GM06990 (cell line): Measurements from ENCODE around the gene FXYD1.
"Not testable (repeated sequence)": the region's sequence is repeated elsewhere in the genome, so short reads cannot be mapped to it uniquely, and the experiment has no call there.

Experiments
- DNase-seq: peaks from one replicate; pipeline ENCODE4 v3.0.0-alpha.2; 2011; ENCODE audit not compliant: insufficient read length; ENCODE audit errors: extremely low read depth
- H3K27me3 ChIP-seq: replicated peaks from 2 replicates; pipeline ENCODE4 v1.6.0; 2011; ENCODE audit warnings: low read length; ENCODE audit not compliant: control insufficient read depth, insufficient read depth
- H3K36me3 ChIP-seq: 2 replicates; pipeline ENCODE4 v1.5.1; 2011; ENCODE audit warnings: low read length; ENCODE audit not compliant: control insufficient read depth, insufficient read depth
- H3K4me3 ChIP-seq: replicated peaks from 2 replicates; pipeline ENCODE4 v1.5.1; 2011; ENCODE audit warnings: low read depth, mild to moderate bottlenecking, control low read depth, low read length
- TF ChIP-seq, protein P1 (sequence below): IDR thresholded peaks from 2 replicates; pipeline ENCODE4 v1.5.1; 2011; ENCODE audit warnings: low read length, control low read depth, mild to moderate bottlenecking, inconsistent platforms; ENCODE audit not compliant: insufficient read depth, poor library complexity, severe bottlenecking

Gene FXYD1

DNA sequence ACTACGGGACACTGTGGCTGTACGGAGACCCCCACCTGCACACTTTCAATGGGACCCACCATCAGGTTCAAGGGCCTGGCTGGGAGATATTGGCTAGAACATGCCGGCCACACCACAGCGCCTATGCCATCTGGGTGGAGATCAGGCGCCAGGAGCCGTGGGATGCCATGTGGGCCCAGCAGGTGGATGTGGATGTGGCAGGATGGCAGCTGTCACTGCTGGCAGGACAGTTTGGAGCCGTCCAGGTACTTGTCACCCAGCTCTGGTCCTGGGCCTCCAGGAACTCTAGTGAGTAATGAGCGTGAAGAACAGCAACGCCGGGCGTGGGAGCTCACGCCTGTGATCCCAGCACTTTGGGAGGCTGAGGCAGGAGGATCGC lies 38.7 kb upstream of the FXYD1 start:
- H3K36me3 ChIP-seq: no peaks in the 10 kb centered on the region
- TF ChIP-seq, protein P1, sequence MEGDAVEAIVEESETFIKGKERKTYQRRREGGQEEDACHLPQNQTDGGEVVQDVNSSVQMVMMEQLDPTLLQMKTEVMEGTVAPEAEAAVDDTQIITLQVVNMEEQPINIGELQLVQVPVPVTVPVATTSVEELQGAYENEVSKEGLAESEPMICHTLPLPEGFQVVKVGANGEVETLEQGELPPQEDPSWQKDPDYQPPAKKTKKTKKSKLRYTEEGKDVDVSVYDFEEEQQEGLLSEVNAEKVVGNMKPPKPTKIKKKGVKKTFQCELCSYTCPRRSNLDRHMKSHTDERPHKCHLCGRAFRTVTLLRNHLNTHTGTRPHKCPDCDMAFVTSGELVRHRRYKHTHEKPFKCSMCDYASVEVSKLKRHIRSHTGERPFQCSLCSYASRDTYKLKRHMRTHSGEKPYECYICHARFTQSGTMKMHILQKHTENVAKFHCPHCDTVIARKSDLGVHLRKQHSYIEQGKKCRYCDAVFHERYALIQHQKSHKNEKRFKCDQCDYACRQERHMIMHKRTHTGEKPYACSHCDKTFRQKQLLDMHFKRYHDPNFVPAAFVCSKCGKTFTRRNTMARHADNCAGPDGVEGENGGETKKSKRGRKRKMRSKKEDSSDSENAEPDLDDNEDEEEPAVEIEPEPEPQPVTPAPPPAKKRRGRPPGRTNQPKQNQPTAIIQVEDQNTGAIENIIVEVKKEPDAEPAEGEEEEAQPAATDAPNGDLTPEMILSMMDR: no peak
- H3K4me3 ChIP-seq: no peak overlapping the region
- DNase-seq: no peak
- H3K27me3 ChIP-seq: no peaks in the 10 kb centered on the region

DNA sequence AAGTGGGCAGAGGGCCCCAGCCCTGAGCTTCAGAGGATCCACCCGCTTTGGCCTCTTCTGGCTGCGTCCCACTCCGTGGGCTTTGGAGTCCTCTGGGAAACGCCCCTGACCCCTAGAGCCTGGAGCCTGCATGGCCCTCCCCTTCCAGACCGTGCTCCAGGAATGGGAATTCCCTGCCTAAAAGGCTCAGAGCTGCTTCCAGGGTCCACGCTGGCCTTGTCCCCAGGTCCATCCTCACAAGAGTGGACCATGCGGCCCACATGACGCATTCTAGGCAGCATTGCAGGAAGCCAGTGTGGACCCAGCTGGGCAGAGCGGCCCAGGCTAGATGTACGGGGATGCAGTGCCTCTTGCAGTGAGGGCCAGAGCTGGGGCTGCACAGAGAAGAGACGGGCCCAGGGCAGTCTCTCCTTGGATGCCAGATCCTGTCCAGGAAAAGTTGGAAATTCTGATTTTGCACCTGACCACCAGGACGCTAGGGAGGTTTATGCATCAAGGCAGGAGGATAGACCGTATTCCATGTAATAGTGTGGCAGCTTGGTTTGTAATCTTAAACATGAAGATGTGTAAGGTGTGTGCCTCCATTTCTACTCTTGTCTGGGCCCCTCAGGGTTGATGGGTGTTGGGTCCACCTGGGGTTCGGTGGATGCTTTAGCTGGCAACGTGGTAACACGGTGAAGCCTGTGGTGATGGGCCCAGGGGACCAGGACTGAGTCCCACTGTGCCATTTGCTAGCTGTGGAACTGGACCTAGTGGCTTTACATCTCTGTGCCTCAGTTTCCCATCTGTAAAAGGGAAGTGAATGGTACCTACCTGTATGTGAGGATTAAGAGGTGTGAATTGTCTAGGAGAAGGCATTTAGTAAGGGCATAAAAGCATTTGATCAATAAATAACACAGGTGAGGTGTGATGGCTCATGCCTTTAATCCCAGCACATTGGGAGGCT lies 37.8 kb upstream of the FXYD1 start:
- no peak for DNase-seq
- no peaks in the 10 kb centered on the region for H3K36me3 ChIP-seq
- H3K27me3 ChIP-seq: no peaks in the 10 kb centered on the region
- TF ChIP-seq, protein P1: no peak
- no peak overlapping the region for H3K4me3 ChIP-seq

DNA sequence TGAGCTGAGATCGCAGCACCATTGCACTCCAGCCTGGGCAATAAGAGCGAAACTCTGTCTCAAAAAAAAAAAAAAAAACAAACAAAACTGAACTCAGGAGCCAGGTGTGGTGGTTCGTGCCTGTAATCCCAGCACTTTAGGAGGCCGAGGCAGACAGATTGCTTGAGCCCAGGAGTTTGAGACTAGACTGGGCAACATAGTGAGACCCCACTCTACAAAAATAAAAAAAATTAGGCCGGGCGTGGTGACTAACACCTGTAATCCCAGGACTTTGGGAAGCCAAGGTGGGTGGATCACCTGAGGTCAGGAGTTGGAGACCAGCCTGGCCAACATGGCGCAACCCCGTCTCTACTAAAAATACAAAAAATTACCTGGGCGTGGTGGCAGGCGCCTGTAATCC lies 36.7 kb upstream of the FXYD1 start:
- not testable (repeated sequence) for H3K27me3 ChIP-seq, H3K4me3 ChIP-seq, H3K36me3 ChIP-seq, DNase-seq

DNA sequence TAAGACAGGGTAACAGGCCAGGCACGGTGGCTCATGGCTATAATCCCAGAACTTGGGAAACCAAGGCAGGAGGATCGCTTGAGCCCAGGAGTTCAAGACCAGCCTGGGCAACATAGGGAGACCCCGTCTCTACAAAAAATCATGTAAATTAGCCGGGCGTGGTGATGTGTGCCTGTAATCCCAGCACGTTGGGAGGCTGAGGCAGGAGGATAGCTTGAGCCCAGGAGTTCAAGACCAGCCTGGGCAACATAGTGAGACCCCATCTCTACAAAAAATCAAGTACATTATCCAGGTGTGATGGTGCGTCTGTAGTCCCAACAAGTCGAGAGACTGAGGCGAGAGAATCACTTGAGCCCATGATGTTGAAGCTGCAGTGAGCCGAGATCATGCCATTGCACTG lies 35.0 kb upstream of the FXYD1 start:
- H3K36me3 ChIP-seq, DNase-seq, H3K27me3 ChIP-seq, H3K4me3 ChIP-seq: not testable (repeated sequence)

DNA sequence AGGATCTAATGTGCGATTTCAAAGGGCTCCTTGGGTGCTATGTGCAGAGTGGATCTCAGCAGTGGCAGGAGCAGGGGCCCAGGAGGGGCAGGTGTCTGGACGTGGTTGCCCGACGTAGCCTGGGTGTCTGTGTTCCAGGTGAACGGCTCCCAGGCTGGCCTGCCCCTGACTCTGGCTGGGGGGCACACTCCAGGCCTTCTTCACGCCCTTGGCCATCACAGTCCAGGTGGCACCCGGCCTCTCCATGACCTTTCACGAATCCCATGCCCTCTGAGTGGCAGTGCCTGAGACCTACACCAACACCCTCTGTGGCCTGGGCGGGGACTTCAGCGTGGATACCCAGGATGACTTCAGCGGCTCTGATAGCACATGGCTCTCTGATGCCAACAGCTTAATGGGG lies 34.3 kb upstream of the FXYD1 start:
- no peaks in the 10 kb centered on the region for H3K27me3 ChIP-seq
- TF ChIP-seq, protein P1: no peak
- no peak overlapping the region for H3K4me3 ChIP-seq
- DNase-seq: no peak
- no peaks in the 10 kb centered on the region for H3K36me3 ChIP-seq

DNA sequence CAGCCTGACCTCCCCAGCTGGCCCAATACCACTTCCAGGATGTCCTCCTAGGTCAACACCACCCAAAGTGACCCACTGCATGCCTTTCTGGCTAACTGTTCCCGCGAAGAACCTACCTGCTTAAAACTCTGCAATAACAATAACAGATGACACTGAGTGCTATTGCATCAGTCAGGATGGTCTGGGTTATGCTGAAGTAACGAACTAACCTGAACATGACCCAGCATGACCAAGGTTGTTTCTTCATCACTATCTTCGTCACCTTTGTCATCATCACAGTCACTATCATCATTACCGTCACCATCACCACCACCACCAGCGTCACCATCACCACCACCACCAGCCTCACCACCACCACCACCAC lies 33.6 kb upstream of the FXYD1 start:
- H3K27me3 ChIP-seq: no peaks in the 10 kb centered on the region
- DNase-seq: no peak
- TF ChIP-seq, protein P1: no peak
- H3K36me3 ChIP-seq: no peaks in the 10 kb centered on the region
- H3K4me3 ChIP-seq: no peak overlapping the region
